DND-41 (cell line): ENCODE measurements around the gene GRIK3.

Source experiments
- EZH2 ChIP-seq: IDR thresholded peaks from 3 replicates; pipeline ENCODE4 v1.6.1; 2012; ENCODE audit warnings: borderline replicate concordance, low read depth, mild to moderate bottlenecking, moderate library complexity, low read length, inconsistent platforms; ENCODE audit not compliant: severe bottlenecking
- TF ChIP-seq, protein P1 (sequence below): IDR thresholded peaks from 2 replicates; pipeline ENCODE4 v1.5.1; 2012; ENCODE audit warnings: borderline replicate concordance, low read length, moderate library complexity, mild to moderate bottlenecking; ENCODE audit not compliant: poor library complexity, severe bottlenecking; ENCODE audit errors: extremely low read depth

DNA sequence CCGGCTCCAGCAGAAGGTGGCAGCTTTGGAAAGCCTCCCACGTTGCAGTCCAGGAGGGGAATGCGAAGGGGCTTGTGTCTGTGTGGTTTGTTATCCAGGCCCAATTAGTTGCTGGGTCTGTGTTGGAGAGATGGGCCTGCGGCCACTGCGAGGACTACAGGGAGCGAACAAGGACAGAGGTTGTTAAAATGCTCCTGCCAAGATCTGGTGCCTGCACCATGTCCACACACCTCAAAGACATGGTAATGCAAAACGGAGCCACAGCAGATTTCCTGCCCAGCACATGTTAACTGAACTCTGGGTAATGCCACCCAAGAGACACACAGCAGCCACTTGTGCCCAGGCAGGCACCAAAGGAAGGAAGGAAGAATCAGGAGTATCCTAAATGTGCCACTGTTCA, 18.6 kb downstream of the GRIK3 start:
- TF ChIP-seq, protein P1, sequence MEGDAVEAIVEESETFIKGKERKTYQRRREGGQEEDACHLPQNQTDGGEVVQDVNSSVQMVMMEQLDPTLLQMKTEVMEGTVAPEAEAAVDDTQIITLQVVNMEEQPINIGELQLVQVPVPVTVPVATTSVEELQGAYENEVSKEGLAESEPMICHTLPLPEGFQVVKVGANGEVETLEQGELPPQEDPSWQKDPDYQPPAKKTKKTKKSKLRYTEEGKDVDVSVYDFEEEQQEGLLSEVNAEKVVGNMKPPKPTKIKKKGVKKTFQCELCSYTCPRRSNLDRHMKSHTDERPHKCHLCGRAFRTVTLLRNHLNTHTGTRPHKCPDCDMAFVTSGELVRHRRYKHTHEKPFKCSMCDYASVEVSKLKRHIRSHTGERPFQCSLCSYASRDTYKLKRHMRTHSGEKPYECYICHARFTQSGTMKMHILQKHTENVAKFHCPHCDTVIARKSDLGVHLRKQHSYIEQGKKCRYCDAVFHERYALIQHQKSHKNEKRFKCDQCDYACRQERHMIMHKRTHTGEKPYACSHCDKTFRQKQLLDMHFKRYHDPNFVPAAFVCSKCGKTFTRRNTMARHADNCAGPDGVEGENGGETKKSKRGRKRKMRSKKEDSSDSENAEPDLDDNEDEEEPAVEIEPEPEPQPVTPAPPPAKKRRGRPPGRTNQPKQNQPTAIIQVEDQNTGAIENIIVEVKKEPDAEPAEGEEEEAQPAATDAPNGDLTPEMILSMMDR, result no peak
- no peak for TF ChIP-seq EZH2
